ENCODE measurements around the gene RNF125. TPM values are rescaled to one million over a fixed set of nuclear protein-coding genes. Genes with fewer than 3 reads are reported as not detected.
"Not testable (repeated sequence)": the region's sequence is repeated elsewhere in the genome, so short reads cannot be mapped to it uniquely, and the experiment has no call there.

RNF125 gene
- total RNA-seq, 4 donors from 2014 or later, result 7.3 to 24.3 (median 14.0) TPM

DNA sequence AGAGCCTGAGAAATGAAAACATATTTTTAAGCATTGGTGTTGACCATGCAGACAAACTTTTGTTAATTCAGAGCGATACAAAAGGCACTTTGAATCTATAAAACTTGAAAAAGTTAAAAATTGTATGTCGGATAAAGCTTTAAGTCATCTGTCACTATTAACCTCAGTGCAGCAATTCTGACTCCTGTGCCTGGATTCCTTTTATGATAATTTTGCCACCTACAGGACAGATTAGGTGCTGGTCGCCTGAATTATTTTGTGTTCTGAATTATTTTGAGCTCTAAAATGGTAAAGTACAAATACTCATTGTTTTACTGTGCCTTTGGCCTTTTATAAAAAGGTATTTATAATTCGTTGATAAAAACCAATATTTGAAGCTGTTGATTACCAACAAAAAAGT is 53.7 kb downstream of the RNF125 start:
- no peak for DNase-seq (ENCODE audit: low spot score)

DNA sequence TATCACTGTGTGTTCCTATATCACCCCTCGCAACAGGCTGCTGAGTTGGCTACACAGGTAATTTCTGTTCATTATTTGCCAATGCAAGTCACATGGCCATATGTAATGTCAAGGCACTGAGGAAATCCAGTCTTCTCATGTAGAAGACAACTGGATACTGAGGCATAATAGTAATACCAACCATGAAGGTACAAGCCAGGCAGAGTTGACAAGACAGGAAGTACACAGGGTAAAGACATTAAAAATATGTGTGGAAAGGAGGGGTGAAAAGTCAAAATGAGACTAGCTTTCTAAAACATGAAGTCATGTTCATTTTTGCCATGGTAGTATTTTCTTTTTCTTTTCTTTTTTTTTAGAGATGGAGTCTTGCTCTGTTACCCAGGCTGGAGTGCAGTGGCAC is 55.6 kb downstream of the RNF125 start:
- TF ChIP-seq, protein P1, sequence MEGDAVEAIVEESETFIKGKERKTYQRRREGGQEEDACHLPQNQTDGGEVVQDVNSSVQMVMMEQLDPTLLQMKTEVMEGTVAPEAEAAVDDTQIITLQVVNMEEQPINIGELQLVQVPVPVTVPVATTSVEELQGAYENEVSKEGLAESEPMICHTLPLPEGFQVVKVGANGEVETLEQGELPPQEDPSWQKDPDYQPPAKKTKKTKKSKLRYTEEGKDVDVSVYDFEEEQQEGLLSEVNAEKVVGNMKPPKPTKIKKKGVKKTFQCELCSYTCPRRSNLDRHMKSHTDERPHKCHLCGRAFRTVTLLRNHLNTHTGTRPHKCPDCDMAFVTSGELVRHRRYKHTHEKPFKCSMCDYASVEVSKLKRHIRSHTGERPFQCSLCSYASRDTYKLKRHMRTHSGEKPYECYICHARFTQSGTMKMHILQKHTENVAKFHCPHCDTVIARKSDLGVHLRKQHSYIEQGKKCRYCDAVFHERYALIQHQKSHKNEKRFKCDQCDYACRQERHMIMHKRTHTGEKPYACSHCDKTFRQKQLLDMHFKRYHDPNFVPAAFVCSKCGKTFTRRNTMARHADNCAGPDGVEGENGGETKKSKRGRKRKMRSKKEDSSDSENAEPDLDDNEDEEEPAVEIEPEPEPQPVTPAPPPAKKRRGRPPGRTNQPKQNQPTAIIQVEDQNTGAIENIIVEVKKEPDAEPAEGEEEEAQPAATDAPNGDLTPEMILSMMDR (IDR thresholded peaks at IDR 0.05), result no peak
- DNase-seq (ENCODE audit: low spot score), result no peak
- ATAC-seq (ENCODE audit: low FRiP score), result no peak

More for the DNA sequence above, 53.7 kb downstream of the RNF125 start:
- TF ChIP-seq, protein P1 (IDR thresholded peaks at IDR 0.05), result no peak
- ATAC-seq (ENCODE audit: low FRiP score), result no peak

- TF ChIP-seq, protein P1 (IDR thresholded peaks at IDR 0.05), result no peak
- DNase-seq (ENCODE audit: low spot score) (no peak), ATAC-seq (ENCODE audit: low FRiP score) (no peak)
Measured at GRCh38 chr18:32078845-32079244, 60.2 kb downstream of the RNF125 start.

GRCh38 chr18:32081881-32082280 is 63.3 kb downstream of the RNF125 start:
- DNase-seq (ENCODE audit: low spot score), result no peak
- TF ChIP-seq, protein P1 (IDR thresholded peaks at IDR 0.05), result no peak
- ATAC-seq (ENCODE audit: low FRiP score), result no peak

DNA sequence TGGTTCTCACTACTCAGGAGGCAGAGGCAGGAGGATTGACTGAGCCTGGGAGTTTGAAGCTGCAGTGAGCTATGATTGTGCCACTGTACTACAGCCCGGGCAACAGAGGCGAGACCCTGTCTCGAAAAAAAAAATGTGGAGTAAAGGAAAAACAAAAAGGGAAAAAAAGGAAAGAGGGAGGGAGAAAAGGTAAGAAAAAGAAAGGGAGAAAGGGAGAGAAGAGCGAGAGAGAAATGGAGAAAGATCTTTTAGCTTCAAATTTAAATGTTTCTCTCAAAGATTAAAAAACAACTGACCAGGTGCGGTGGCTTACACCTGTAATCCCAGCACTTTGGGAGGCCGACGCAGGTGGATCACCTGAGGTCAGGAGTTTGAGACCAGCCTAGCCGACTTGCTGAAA is 65.2 kb downstream of the RNF125 start:
- DNase-seq (ENCODE audit: low spot score), result no peak
- ATAC-seq (ENCODE audit: low FRiP score), result no peak
- TF ChIP-seq, protein P1 (IDR thresholded peaks at IDR 0.05), result no peak

GRCh38 chr18:32086881-32087280 is 68.3 kb downstream of the RNF125 start:
- DNase-seq (ENCODE audit: low spot score), result no peak
- ATAC-seq (ENCODE audit: low FRiP score), result no peak
- TF ChIP-seq, protein P1 (IDR thresholded peaks at IDR 0.05), result no peak

GRCh38 chr18:32090831-32091230 is 72.2 kb downstream of the RNF125 start:
- DNase-seq (ENCODE audit: low spot score); ATAC-seq (ENCODE audit: low FRiP score): not testable (repeated sequence)

GRCh38 chr18:32091325-32091723 is 72.7 kb downstream of the RNF125 start:
- DNase-seq (ENCODE audit: low spot score), result no peak
- no peak for ATAC-seq (ENCODE audit: low FRiP score)
- TF ChIP-seq, protein P1 (IDR thresholded peaks at IDR 0.05), result no peak
